ENCODE data around the gene OLFML2B. TPM values are rescaled to one million over a fixed set of nuclear protein-coding genes. Genes with fewer than 3 reads are reported as not detected.
A peak's percentile ranks its signal among the peaks of the same experiment; 100 is the strongest.

Gene OLFML2B
- total RNA-seq, 1 experiment from 2014 or later, result 0.29 TPM

DNA sequence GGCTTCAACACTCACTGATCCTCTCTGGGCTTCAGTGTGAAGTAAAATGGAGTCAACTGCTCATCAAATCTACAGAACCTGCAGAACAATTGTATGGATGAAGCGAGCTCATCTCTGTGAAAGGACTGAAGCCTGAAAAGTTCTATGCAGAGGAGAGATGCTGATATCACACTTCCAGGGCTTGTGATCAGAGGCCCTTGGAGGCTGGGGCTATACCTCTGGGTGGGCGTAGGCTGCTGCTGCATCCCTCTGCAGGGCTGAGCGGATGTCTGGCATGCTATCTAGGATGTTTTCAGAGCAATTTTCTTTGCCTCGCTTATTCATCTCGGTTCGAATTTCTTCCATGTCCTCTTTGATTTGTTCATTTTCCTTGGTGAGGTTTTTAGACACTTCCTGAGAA lies 17.6 kb downstream of the OLFML2B start:
- DNase-seq (ENCODE audit: low read depth), result peak; percentile 32

DNA sequence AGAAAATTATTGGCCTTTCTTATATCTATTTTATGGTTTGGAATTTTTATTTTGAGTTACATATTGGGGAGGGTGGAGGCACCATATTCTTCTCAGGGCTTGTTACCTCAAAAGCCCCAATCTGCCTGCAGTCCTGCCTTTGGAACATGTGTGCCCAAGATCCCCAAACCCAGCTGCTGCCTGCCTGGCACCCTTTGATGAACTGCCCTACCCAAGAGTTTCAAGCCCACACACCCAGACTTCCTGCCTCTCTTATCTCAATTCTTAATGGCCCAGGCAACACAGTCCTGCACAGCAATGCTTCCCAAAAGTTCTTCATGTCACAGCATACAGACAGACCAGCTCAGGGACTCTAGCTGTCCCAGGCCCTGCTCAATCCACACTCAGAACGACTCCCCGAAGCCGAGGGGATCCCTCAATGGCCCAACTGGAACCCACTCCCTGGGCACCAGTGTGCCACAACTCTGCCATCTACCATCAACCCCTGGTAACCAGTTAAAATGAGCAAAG lies 19.2 kb downstream of the OLFML2B start:
- peak; percentile 38 for DNase-seq (ENCODE audit: low read depth)

DNA sequence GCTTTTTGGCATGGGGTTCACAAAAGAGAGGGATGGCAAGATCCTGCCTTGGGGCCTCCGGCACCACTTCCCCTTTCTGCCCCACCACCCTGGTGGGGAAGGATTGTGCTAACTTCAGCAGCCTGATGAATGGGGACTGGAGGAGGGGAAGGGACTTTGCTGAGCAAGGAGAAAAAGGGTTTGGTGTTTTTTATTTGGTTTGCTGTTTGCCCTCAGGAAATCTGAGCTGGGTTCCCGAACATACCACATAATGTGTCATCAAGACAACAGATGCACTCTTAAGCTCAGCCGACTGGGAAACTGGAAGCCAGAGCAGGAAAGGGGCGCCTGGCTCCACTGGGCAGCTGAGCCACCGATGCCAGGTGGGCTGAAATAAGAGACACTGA lies 19.8 kb downstream of the OLFML2B start:
- peak; percentile 91 for DNase-seq (ENCODE audit: low read depth)

DNA sequence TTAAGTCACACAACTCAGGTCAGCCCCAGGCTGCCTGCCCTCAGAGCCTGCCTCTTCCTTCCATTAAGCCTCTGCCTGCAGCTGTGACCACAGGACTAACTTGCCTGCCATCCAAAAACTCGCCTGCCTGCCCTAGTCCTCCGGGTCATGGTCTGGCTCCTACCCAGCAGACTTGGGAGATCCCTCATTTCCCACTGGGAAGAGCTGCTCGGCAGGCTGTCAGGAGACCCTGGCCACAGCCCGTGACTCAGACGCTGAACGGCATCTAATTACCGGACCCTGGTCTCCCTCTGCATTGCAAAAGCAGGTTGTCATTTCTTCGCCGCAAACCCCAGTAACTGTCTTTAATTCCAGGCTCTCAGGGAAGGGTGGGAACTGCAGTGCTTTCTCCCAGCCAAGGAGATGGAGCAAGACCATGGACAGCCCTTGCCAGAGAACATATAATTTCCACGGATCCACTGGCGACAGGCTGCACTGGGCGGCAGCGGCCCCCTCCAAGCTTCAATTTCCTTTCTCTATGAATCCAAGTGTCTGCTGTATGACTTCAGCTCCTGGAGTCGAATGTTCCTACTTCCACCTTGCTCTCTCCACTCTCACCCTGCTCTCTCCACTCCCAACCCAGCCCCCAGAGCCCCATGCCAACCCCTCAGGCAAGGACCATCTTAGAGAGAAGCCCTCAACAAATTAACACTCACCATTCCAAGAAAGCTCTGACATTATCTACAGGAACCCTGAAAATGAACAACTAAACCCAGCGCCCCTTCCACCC lies 20.4 kb downstream of the OLFML2B start:
- peak; percentile 99 for DNase-seq (ENCODE audit: low read depth)

DNA sequence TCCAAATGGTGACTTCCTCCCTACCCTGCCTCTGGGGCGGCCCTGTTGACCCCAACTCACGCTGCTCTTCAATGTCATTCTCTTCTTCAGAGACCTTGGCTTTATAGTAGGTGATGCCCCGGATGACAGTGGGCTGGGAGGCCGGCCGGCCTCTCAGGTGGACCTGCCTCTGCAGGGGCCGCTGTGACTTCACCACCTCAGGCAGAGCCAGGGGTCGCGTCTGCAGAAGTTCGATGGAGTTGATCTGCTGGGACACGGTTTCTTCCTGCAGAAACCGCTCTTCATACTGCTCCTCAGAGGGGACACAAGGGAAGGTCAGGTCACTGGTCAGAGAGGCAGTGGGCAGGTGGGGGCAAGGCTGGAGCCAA lies 23.6 kb downstream of the OLFML2B start:
- no peak for DNase-seq (ENCODE audit: low read depth)

DNA sequence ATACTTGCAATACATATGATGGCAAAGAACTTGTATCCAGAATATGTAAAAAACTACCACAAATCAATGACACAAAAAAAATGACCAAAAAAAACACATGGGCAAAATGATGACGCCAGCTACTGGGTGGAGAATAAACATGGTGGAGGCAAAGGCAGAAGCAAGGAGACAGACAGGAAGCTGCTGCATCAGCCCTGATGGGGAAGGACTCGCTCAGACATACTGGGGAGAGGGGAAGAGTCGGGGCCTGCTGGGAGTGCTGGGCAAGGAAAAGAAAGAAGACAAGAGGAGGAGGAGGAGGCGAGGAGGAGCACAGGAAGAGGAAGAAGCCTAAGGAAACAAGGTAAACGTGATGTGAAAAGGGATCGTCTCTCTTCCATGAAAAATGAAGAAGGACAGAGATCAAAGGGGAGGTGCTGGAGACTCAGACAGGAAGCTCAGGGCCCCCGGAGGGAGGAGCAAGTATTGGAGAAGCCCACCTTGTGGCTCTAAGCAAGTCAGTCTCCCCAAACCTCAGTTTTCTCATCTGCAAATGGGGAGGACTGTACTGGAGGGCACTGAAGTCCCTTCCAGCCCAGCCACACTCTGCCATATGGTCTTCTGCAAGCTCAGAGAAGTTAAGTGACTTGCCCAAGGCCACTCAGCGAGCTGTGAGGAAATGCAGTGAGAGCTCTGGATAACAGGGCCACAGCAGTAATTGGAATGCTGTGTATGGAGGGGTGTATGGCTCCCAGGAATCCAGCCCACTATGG lies 24.2 kb downstream of the OLFML2B start:
- no peak for DNase-seq (ENCODE audit: low read depth)

DNA sequence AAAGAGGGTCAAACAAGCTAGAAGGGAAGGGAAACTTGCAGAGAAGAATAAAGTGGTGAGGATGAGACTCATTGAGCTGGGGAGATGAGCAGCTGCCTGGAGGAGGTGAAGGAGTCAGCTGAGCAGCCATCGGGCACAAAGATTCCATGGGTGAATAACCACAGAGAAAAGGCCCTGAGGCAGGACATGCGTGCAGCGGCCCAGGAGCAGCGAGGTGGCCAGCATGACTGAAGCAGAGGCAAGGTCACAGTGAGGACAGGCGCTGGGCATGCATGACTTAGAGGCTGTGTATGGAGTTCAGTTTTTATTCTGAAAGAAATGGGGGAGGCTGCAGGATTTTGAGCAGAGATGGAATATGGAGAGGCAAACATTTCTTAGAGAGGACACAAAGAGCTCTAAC lies 24.9 kb downstream of the OLFML2B start:
- DNase-seq (ENCODE audit: low read depth), result peak; percentile 52

DNA sequence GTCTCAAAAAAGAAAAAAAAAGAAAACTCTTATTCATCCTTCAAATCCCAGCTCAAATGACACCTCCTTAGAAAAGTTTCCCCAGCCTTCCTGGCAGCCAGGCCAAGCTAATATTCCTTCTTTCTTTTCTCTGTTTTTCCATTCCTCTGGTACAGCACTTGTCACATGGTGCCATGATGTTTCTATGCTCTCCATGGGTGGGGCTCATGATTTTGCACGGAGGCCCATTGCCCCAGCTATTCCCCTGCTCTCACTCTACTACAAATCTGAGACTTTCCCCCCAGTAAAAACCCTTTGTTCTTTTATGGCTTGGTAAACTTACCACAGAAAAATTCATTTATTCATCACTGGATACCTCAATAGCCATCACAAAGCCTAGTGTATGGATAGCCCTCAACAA lies 26.5 kb downstream of the OLFML2B start:
- no peak for DNase-seq (ENCODE audit: low read depth)

DNA sequence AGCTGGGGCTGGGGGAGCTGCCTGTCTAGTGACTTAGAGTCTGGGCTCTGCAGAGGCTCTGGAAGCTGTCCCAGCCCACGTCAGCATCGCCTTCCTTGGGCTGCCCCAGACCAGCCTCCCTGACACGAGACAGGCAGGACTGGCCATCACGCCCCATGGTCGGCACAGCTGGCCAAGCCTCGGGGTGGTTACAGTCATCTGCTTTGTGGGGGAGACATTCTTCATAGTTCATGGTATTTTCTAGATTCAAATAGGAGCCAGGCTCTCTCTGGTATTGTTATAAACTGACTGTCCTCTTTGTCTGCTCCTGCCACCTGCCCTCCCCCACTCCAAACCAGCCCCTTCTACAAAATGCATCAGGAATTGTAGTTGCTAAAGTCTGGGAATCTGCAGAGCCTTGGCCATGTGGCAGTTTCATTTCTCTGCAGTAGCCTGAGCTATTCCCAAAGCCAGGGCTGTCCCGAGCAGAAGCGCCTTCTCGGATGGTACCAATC lies 29.4 kb downstream of the OLFML2B start:
- DNase-seq (ENCODE audit: low read depth), result no peak

DNA sequence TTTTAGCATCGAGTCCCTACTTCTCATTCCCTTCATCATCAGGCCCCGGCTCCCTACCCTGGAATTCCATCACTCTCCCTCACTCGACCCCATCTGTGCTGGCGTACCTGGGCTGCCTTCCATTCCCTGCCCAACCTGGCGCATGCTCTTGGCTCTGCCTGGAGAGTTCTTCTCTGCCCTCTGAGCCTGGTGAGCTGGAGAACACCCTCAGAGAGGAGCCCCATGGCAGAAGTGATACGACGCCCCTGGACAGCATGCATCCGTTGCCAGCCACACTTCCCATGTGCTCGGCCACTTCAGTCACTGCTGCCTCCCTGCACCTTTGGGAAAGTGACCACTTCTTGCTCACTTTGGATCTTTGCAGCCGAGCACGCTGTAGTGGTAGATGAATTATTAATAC lies 30.1 kb downstream of the OLFML2B start:
- DNase-seq (ENCODE audit: low read depth), result no peak

DNA sequence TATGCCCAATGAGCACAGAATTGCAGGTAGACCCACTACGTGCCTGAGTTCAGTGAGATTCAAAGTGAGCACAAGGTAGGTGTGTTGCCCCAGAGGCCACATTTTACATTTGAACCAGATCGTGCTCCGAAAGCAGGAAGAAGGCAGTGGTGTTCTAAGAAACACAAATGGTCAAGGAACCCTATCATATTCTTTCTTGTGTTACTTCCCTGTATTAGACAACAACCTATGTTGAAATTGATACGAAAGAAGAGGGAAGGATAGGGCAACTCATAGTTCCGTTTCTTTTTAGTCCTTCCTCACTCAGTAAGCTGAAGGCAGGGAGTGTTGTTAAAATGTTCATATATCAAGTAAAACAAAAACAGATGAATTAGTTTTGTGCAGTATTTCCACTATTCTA lies 33.9 kb downstream of the OLFML2B start:
- DNase-seq (ENCODE audit: low read depth), result no peak

DNA sequence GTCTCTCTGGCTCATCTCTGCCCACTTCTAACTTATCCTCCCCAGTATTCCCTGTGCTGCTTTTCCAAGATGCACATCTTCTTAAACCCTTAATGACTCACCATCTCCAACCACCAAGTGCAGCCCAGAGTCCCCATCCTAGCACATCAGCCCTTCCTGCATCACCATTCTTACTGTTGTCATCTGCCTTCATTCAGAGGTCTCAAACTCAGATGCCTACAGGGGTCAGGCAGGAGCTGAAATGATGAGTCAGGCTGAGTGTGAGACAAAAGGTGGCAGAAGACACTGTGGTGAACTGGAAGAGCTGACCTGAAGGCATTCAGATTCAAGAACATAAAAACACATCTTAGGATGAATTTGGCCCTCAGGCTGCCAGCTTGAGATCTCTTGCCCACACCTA lies 34.6 kb downstream of the OLFML2B start:
- no peak for DNase-seq (ENCODE audit: low read depth)

DNA sequence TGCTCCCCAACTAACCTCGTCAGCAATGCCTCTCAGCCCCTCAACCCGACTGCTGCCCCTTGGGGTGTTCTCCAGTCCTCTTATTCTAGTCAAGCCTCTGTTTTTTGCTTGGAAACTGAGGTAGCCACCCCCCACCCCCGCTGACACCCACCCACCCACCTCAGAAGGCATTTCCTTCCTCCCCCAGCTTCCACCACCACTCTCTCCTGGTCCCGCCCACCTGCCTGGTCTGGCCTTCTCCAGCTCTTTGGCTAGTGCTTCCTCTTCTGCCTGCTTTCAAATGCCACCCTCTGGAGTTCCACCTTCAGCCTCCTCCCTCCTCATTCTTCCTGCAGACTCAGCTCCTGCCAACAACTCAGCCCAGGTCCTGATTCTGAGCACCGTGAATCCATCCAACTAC lies 35.3 kb downstream of the OLFML2B start:
- no peak for DNase-seq (ENCODE audit: low read depth)

DNA sequence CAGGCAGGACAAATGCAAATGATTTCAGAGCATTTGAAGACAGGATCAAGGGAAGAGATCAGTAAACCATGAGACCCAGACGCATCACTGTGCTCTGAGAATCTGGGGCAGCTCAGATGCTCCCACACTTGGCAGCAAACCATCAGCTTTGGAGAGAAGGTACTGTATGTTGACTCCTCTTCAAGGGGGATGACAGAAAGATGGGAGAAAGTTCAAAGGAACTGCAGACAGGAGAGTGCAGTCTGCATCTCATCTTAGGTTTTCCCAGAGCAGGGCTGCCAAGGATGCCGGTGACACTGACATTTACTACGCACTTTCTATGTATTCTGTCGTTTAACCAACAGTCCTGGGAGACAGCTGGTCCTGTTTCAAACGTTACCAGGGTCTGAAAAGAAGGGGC lies 35.8 kb downstream of the OLFML2B start:
- no peak for DNase-seq (ENCODE audit: low read depth)

DNA sequence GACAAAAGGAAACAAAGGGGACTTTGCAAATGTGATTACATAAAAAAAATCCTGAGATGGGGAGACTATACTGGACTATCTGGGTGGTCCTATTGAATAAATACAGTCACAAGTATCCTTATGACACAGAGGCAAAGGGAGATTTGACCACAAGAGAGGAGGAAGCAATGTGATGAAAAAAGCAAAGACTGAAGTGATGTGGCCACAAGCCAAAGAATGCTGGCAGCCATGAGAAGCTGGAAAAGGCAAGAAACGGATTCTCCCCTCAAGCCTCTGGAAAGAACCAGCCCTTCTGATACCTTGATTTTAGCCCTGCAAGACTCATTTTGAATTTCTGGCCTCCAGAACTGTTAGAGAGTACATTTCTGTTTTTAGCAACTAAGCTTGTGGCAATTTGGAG lies 36.4 kb downstream of the OLFML2B start:
- DNase-seq (ENCODE audit: low read depth), result no peak

DNA sequence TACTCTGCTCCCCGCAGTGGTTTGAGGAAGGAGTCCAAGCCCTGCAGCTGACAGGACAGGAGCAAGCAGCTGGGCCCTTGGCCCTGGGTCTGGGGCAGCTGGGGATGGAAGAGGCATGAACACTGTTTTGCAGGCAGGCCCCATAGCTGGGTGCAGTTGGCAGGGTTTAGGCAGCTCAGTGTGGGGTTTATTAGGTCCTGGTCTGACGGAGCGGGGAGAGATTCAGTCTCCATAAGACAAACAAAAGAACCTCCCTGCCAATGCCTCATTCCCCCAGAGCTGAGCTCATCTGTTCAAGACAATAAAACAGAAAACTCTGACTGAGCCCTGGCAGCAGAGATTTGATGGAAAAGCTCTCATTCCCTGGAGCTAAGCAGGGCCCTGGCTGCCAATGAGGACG lies 37.3 kb downstream of the OLFML2B start:
- DNase-seq (ENCODE audit: low read depth), result no peak

DNA sequence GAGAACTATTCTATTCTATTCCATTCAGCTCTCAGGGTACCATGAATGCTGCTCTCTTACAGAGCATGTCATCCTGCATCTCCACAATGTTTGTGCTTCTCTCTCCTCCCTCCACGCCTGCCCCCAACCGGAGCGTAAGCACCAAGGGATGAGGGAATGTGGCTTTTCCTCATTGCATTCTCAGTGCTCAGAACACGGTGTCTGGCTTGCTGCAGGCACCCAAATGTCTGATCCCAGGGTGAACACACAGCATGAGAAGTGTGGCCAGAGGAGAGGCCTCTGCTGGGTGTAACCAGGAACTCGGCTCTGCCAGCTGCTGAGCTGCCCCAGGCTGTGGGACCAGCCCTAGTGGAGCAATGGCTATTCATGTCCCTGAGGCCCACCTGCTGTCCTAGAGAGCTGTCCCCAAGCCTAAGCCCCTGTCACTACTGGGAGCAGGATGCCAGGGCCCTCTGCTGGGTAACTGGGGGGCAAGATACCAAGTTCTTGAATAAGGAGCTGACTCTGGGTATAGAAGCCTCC lies 38.3 kb downstream of the OLFML2B start:
- DNase-seq (ENCODE audit: low read depth), result no peak

DNA sequence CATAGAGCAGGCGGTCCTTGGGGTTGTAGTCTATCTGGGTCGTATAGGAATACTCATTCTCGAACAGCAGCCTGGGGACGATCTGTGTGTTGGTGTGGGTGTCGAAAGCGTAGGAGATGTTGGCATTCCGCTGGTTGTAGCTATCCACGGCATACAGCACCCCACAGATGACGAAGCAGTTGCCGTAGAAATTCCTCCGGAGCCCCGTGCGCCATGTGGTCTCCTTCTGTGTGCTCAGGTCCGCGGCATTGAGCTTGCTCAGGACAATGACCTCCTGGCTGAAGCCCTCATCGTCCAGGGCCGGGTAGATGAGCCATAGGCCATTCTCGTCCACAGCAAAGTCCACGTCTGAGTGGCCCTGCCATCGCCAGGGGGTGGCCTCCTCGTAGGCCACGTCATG lies 39.9 kb downstream of the OLFML2B start:
- no peak for DNase-seq (ENCODE audit: low read depth)

DNA sequence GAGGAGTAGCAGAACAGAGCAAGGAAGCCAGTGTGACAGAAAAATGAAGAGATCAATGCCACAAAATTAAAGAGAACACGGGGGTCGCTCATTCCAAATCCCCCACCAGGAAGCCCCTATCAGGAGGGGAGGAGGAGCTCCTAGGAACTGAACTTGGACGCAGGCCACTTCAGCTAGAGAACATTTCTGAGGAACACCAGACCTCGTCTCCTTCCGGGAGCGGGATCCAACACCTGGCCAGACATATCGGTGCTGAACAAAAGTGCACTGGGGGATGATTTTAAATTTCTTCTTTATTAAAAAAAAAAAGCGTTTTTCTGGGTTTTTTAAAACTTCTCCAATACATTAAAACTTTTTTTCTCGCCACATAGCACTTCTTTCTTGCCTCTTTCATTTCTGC lies 40.8 kb downstream of the OLFML2B start:
- no peak for DNase-seq (ENCODE audit: low read depth)

DNA sequence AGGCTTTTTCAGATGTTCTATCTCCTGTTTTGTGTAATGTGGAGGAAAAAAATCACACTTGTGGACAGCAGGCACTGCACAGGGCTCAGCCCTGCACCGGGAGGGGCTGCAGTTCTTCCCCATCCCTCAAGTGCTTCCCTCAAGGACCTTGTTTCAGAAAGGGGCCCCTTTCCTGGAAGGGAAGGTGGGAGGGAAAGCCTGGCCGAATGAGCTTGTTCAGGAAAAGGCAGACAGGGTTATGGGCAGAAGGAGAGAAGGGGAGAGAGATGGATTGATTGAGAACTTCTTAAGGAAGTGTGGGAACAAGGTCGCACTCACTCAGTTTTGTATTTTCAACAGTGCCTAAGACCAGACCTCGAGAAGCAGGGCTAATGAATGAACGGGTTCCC lies 41.2 kb downstream of the OLFML2B start:
- no peak for DNase-seq (ENCODE audit: low read depth)

DNA sequence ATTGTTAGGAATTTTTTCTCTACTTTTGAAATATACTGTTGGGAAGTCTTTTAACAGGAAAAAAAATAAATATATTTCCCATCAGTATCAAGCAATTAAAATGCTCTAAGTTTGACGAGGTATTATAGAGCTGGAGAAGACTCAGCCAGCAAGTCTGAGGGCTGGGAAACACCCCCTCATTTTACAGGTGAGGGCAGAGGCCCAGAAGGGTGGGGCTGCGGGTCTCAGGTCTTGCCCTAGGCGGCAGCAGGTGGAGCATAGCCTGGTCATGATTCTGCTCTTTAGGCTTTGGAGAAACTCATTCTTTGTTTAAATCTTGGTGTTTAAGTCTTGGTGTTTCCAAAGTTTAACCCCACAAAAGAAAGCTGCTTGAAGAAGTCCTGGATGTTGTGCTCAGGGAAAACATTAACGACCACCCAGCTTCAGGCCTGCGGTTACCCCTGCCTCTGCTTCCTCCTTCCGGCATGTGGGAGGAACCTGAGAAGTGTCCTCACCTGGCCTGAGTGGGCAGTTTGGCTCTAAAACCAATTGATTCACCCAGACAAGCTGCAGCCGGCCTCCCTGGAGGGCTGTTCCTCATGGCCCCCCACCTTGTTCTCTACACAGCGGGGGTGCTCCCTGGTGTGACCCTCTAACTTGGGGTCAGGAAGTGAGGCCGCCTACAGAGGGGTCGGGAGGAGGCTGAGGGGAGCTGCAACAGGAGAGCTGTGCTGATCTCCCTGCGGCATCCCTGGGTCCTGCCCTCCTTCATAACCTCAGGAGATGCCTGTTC lies 41.7 kb downstream of the OLFML2B start:
- no peak for DNase-seq (ENCODE audit: low read depth)

DNA sequence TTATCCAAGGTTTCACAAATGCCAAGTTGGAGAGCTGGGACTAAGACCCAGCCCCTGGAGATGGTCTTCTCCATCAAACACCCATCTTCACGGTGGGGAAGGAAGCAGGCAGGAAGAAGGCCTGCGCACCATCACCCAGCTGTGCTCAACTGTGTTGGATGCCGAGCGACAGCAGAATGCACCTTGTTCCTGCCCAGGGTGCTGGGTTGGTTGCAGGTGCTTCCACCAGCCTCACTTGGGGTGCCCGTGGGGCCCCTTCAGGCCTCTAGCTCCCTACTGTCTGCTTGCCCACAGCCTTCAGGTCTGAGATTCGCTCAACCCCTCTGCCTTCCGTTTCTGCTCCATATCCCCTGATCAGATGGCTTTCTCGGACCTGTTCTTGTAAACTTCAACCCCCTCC lies 42.5 kb downstream of the OLFML2B start:
- no peak for DNase-seq (ENCODE audit: low read depth)

Measured in Daoy (cell line).